Colonic mucosa (tissue), 4 donors: Measurements from ENCODE around the gene IL18R1. TPM values are rescaled to one million over a fixed set of nuclear protein-coding genes. Genes with fewer than 3 reads are reported as not detected.

Source experiments
- DNase-seq: peaks from one replicate; pipeline ENCODE4 v3.0.0-alpha.2; 2020
- H3K27ac ChIP-seq: fragments of 200-600 bp; one replicate; pipeline ENCODE4 v1.8.0; 2021
- H3K27me3 ChIP-seq: fragments of 200-600 bp; one replicate; pipeline ENCODE4 v1.8.0; 2021
- H3K36me3 ChIP-seq: fragments of 200-600 bp; one replicate; pipeline ENCODE4 v1.8.0; 2021
- H3K4me1 ChIP-seq: fragments of 200-600 bp; one replicate; pipeline ENCODE4 v1.8.0; 2021; ENCODE audit warnings: mild to moderate bottlenecking
- H3K4me3 ChIP-seq: fragments of 200-600 bp; one replicate; pipeline ENCODE4 v1.8.0; 2021
- H3K9ac ChIP-seq, 2 donors: one replicate each; pipeline ENCODE4 v1.7.0; 2013; ENCODE audit warnings: control low read depth in 2 of 2, low read depth in 2 of 2, low read length in 2 of 2
- H3K9me3 ChIP-seq: fragments of 200-600 bp; one replicate; pipeline ENCODE4 v1.8.0; 2021
- intact Hi-C: fragments of 100-400 bp; cut with DNase I; formaldehyde crosslinking; loops from one replicate; pipeline ENCODE4 v1.14.1; 2022
- total RNA-seq, 2 donors: library from RNA; stranded (reverse); fragmentation: NEBNext Ultra II Directional in 1 of 2; extraction: Animal tissue kit (Norgen Biotek cat#: 25700) in 1 of 2; gene quantifications; one replicate each; pipeline ENCODE4 v1.2.1, GENCODE V29; 2021
- TF ChIP-seq, protein P1 (sequence below): fragments of 200-600 bp; IDR thresholded peaks from one replicate; pipeline ENCODE4 v1.8.0; 2022; ENCODE audit warnings: antibody characterized with exemption, mild to moderate bottlenecking
- donor health status: healthy.
- donor health status: DM: no; HTN: no; CAD: no.
- donor health status: DM: no; HTN: no; CAD: no.

The IL18R1 gene
- total RNA-seq, 2 donors from 2014 or later = 1.1 to 3.0 TPM

DNA sequence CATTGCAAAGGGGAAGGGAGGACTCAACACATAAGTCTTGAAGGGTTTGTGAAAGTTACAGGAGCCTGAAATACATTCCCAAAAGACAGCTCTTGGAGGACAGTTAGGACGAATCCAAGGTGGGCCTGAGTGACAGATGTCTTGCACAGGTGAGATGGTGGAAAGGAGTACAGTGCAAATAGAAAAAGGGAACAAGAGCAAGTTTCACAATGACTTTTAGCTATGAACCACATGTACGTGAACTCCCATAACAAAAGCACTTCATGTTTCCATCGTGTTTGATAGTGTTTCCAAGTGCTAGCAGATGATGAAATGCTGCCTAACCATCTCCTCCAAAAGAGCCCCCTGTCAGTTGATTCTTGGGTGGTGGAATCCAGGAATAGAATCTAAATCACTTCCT lies 69.2 kb downstream of the IL18R1 start:
- no peak overlapping the region for H3K27ac ChIP-seq
- intact Hi-C loops = no loop called here
- no peaks in the 10 kb centered on the region for H3K4me1 ChIP-seq
- H3K9ac ChIP-seq = no peak overlapping the region
- no peak overlapping the region for H3K4me3 ChIP-seq
- TF ChIP-seq, protein P1, sequence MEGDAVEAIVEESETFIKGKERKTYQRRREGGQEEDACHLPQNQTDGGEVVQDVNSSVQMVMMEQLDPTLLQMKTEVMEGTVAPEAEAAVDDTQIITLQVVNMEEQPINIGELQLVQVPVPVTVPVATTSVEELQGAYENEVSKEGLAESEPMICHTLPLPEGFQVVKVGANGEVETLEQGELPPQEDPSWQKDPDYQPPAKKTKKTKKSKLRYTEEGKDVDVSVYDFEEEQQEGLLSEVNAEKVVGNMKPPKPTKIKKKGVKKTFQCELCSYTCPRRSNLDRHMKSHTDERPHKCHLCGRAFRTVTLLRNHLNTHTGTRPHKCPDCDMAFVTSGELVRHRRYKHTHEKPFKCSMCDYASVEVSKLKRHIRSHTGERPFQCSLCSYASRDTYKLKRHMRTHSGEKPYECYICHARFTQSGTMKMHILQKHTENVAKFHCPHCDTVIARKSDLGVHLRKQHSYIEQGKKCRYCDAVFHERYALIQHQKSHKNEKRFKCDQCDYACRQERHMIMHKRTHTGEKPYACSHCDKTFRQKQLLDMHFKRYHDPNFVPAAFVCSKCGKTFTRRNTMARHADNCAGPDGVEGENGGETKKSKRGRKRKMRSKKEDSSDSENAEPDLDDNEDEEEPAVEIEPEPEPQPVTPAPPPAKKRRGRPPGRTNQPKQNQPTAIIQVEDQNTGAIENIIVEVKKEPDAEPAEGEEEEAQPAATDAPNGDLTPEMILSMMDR = no peak
- H3K9me3 ChIP-seq = no peaks in the 10 kb centered on the region
- no peaks in the 10 kb centered on the region for H3K27me3 ChIP-seq
- DNase-seq = no peak
- no peaks in the 10 kb centered on the region for H3K36me3 ChIP-seq

DNA sequence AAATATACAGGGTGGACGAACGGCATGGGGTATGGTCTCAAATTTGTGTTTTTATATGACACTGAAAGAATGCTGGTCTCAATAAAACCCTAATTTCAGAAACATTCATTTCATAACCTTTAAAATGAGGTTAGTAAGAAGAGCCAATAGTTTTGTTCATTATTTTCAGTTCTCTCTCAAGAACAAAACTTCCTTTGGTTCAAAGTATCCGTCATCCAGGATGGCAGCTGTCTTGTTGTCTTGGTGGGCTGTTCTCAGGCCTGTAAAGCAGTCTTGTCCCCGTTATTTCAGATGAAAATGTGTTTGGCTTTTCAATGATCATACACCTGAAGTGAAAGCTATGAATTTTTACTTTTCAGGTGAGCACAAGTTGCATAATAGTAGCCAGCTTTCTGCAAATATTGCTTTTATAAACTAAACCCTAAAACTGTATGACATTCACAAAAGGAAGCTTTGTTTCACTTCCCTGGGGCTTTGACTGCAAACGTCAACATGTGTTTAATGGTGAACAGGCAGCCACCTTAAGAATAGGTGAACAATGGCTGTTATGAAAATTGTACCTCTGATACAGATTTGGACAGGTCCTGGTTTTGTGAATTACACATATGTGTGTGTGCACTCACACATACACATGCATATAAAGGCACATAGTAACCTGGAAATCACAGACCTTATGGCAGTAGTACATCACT lies 70.0 kb downstream of the IL18R1 start:
- Histone ChIP-seq H3K36me3 (no peaks in the 10 kb centered on the region), H3K9ac (no peak overlapping the region), H3K4me3 (no peak overlapping the region), H3K4me1 (no peaks in the 10 kb centered on the region), H3K27me3 (no peaks in the 10 kb centered on the region), H3K9me3 (no peaks in the 10 kb centered on the region), H3K27ac (no peak overlapping the region)
- TF ChIP-seq, protein P1 = no peak
- intact Hi-C loops = no loop called here
- no peak for DNase-seq

DNA sequence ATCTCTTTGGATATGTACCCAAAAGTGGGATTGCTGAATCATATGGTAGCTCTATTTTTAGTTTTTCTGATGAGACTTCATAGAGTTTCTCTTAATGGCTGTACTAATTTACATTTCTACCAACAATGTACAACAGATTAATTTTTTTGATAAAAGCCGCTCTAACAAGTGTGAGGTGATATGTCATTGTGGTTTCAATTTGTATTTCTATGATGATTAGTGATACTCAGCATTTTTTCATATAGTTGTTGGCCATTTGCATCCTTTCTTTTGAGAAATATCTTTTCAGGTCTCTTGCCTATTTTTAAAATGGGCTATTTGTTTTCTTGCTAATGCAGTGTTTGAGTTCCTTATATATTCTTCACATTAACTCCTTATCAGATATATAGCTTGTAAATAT lies 71.7 kb downstream of the IL18R1 start:
- no peak overlapping the region for H3K9ac ChIP-seq
- TF ChIP-seq, protein P1 = no peak
- no peak overlapping the region for H3K27ac ChIP-seq
- no peaks in the 10 kb centered on the region for H3K27me3 ChIP-seq
- no peaks in the 10 kb centered on the region for H3K4me1 ChIP-seq
- no peaks in the 10 kb centered on the region for H3K36me3 ChIP-seq
- intact Hi-C loops = no loop called here
- no peak overlapping the region for H3K4me3 ChIP-seq
- H3K9me3 ChIP-seq = no peaks in the 10 kb centered on the region
- DNase-seq = no peak

DNA sequence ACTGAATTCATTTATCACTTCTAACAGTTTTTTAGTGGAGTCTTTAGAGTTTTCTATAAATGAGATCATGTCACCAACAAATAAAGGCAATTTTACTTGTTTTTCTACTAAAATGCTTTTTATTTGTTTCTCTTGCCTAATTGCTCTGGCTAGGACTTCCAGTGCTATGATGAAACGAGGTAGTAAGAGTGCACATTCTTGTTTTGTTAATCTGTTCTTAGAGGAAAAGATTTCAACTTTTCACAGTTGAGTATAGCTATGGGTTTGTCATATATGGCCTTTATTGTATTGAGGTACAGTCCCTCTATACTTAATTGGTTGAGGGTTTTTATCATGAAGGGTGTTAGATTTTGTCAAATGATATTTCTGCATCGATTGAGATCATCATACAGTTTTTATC lies 73.0 kb downstream of the IL18R1 start:
- TF ChIP-seq, protein P1 = no peak
- DNase-seq = no peak
- H3K4me3 ChIP-seq = no peak overlapping the region
- H3K4me1 ChIP-seq = no peaks in the 10 kb centered on the region
- intact Hi-C loops = no loop called here
- no peaks in the 10 kb centered on the region for H3K36me3 ChIP-seq
- H3K9ac ChIP-seq = no peak overlapping the region
- H3K27me3 ChIP-seq = no peaks in the 10 kb centered on the region
- no peak overlapping the region for H3K27ac ChIP-seq
- no peaks in the 10 kb centered on the region for H3K9me3 ChIP-seq

DNA sequence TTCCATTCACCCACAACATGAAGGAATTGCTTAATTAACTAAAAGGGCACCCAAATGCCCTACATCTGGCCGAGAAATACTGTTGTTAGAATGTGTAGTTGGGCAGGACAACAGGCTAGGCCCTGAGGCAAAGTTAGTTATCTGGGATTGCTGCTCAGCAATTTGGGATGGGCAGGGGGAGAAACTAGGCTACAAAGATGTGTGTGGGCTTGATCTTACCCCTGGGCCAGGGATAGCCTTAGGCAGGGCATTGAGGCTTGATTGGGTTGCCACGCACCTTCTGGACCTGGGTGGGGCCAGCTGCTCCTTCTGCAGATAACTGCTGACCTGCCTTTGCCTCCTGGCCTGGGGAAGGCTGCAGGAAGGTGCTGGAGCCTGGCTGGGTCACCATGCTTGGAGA lies 76.8 kb downstream of the IL18R1 start:
- DNase-seq = no peak
- intact Hi-C loops = no loop called here
- Histone ChIP-seq H3K27ac (no peak overlapping the region), H3K36me3 (no peaks in the 10 kb centered on the region), H3K27me3 (no peaks in the 10 kb centered on the region), H3K4me1 (no peaks in the 10 kb centered on the region), H3K4me3 (no peak overlapping the region), H3K9ac (no peak overlapping the region), H3K9me3 (no peaks in the 10 kb centered on the region)
- TF ChIP-seq, protein P1 = no peak
